Suppressor macrophage (primary cell): ENCODE results near the gene TAS2R30.

ENCODE experiments used
- DNase-seq, 4 experiments: peaks; one replicate each; pipeline ENCODE4 v3.0.0-alpha.2; 2020 to 2022
- total RNA-seq, 17 experiments: gene quantifications; one replicate each; lab custom pipeline; 2026; ENCODE audit warnings: mixed read lengths in 6 of 17, inconsistent platforms in 3 of 17; lab: John Stamatoyannopoulos, UW

The TAS2R30 gene
- total RNA-seq: 0.17 to 4.2 (median 1.5) reads per million in 17 experiments

DNA sequence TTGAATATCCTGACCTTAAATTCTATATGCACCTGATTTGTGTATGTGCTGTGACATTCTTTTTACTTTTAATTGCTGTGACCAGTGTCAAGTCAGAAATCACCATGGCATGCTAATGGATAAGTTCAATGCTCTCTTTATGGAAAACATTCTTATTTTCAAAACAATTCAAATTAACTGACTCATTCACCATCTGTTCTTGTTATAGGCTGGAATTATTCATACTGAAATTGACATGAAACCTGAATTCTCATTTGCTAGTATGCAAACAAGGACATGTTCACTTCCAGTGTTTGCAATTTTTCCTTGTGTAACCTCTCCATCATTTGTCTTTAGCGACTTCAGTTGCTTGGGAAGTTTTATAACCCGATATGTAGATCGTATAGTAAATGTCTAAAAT is at the start of gene TAS2R30:
TAS2R30 (minus strand) TSS at position 340 of the 400 bp plus-strand sequence. CDS start 400 bp downstream, outside the sequence.
- no peak for DNase-seq

DNA sequence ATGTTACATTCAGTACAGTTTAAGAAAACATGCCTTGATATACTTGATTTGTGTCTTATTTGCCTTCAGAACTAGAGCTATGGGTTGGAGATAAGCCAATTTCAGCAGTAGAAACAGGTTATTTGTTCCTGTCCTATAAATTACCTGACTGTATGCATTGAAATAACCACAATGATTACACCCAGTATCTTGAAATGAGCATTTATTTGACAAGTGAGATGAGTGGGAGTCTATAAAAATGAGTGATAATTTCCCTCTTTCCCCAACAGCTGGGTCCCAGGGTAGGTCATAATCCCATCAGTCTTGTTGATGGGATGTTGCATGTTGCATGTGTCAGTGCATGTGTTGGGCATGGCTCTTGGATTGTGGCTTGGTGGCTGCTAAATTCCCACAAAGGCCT is 48.6 kb upstream of the TAS2R30 start:
- DNase-seq: no peak

DNA sequence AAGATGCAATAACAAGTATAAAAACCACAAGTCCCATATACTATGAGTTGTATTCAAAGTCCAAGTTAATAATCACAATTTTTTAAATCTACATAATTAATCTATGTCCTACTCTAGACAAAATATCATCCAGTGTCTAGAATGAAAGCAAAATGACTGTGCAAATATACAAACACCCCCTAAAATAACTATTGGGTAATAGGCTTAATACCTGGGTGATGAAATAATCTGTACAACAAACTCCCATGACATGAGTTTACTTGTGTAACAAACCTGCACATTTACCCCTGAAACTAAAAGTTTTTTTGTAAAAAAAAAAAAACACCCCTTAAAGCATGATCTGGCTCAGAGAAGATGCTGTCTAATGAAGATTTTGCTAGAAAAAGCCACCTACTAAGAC is 48.1 kb upstream of the TAS2R30 start:
- no peak for DNase-seq

GRCh38 chr12:11178250-11178649 is 43.8 kb upstream of the TAS2R30 start:
- DNase-seq: no peak

DNA sequence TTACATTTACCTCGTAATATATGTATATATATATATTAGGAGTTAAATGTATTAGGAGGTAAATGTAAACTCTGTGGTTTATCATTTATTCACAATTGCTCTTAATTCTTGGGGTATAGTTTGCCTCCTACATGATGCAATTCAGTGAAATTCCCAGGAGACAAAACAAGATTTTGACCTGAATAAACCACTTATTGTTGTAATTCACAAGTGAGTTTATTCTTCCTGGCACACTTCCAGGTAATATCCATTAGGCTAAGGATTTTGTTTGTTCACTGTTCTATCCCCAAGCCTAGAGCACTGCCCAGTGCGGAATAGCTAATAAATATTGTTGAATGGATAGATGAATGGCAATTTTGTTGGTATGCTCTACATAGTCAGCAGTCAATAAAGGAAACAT is 39.6 kb upstream of the TAS2R30 start:
- DNase-seq: no peak

DNA sequence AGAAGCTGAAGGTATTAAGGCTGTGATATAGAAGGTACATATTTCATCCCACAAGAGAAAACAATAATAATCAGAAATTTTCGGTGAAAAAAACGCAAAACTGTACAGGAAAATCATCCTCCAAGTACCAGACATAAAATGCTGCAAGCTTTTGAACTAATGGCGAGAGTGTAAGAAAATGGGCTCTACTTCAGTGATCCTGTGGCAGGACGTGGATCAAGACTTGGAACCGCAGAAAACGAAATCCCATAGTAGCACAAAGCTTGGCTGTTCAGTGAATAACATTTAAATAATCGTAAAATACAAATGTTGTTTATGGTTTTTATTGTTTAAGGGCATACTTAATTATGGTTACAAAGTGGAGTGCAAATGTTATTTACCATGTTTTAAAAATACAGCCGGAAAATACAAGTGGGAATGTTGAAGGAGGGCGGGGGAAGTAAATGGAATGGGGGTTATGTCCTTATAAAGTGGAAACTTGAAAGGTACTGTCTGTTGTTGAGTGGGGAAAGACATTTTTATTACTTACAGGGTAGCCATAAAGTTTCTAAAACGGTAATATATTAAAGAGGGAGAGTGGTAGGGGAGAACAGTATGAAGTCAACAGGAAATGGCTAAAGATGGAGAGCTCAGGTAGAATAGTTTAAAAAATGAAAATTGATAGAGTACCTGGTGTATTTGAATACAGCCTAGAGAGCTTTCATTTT is 37.7 kb upstream of the TAS2R30 start:
- peak; percentile 1 to 33 (median 3) for DNase-seq

GRCh38 chr12:11171145-11171968 is 36.9 kb upstream of the TAS2R30 start, which contains the start of gene SMIM10L1:
Gene SMIM10L1, plus strand, starts transcription at chr12:11171194. Its CDS starts 163 bp downstream, at chr12:11171357.
- DNase-seq: peak; percentile 95 to 99 (median 97)

GRCh38 chr12:11170810-11171144 is 36.3 kb upstream of the TAS2R30 start:
- DNase-seq: no peak

DNA sequence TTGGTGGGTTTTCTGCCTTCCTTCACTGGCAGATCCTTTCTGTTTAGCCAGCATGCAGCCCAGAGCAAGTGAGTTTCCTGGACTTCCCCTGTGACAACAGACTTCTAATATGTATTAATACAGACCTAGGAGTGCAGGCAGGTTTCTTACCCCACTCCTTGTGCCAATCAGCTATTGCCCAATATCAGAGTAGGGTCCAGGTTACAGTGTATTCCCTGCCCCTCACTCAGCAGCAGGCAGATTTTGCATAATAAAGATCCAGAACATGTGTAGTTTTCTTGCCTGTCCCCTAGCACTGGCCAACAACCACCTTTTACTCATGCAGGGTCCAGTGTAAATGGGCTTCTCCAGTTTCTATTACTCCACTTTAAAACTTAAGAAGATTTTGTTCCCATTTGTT is 31.9 kb upstream of the TAS2R30 start:
- no peak for DNase-seq

DNA sequence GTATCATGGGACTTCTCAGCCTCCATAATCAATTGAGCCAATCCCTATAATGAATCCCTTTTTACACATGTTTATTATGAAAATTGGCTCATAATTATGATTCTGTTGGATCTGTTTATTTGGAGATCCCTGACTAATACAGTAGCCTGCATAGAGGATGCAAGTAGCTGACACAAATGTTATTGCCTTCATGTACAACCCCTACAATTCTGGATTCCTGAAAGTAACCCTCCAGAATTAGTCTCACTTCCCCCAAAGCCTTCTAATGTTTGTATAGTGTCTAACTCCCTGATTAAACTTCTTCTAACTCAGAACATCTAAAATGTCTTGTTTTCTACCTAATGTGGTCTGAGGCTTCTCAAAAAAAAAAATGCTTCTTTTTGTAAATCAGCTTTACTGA is 29.9 kb upstream of the TAS2R30 start:
- peak in 1 of 4 experiments; percentile 4 for DNase-seq

DNA sequence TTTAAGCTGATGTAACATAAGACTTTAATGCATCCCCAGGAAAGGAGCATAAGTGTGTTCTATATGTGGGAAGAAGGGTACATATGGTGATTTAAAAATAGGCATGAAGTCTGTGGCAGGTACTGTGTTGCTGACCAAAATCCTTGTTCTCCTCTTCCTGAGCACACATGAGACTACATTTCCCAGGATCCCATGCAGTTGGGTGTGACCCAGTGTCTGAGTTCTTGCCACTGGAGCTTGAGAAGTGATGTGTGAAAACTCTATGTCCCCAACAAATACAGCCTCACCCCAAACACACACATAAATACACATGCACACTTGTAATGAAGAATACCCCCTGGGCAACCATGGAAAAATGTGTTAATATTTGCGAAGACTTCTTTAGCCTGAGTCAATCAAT is 28.1 kb upstream of the TAS2R30 start:
- DNase-seq: no peak

DNA sequence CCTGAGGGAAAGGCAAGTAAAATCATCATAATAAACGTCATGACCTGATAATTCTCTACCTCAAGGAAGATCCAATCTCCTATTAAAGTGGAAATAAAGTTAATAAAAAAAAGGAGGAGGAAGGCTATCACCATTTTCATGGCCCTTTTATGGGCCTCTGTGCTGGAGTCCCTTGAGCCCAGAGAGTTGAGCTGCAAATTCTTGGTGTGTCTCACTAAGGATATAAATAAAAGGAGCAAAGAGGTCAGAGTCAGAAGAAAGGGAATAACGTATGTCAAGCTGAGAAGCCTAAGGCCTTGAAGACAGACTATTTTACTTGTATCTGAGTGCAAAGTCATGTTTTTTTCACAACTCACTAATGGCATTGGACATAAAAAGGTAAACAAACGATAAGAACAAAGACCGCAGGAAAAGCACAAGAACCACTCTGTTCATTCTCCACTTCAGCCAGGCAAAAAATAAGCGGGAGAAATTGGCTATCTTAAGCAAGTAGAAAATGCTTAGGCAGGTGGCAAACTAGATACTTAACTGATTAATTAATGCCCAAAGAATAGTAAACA is 24.5 kb upstream of the TAS2R30 start:
- DNase-seq: no peak

DNA sequence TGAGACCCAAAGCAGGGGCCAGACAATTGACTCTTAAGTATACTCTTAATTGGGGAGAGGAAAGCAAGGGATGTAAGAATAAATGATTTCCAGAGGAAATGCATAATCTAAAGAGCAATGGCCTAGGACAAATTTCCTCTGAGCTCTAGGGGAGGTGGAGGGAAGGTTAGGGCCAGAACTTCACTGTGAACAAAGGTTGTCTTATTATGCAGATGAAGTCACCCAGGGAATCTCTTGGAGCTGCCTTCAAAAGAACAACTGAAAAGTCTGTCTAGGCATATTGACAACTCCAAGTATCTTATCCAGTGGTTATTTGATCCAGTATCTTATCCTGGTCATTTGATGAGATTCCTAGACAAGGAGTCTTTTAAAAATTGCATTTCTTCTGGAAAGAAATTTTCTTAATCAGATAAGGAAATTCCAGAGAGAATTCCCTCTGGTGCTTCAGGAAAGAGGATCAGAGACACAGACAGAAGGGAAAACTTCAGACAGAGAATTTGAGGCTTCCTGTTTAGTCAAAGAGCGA is 20.0 kb upstream of the TAS2R30 start:
- DNase-seq: no peak

GRCh38 chr12:11152725-11153124 is 18.3 kb upstream of the TAS2R30 start:
- no peak for DNase-seq

DNA sequence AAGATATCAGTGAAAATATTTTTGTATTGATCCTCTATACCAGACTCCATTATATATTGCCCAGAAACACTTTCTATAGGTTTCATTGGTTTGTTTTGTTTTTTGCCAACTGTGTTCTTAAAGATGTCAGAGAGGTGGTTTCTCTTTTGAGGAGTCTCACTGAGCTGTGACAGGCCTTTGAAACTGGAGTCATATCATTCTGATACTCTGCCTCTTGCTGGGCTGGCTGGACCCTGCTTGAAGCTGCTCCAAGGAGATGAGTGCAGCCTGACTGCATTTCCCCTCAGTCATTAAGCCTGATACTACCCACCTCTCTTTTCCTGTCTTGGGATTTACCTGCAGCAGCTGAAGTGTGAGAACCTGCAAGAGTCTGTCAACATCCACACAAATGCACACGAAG is 16.4 kb upstream of the TAS2R30 start:
- no peak for DNase-seq

DNA sequence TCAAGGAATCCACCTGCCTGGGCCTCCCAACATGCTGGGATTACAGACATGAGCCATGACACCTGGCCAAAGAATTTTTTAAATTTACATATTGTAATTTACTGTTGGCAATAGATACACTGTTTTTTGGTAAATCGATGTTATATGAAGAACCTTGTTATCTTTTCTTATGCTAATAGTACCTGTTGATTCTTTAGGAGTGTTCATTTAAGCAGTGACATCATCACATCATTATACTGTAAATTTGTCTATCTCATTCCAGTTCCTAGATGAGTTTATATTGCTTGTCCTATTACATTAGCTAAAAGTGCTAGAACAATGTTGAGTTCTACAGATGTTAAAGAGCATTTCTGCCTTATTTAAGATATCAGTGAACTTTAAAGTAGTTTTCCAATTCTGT is 13.0 kb upstream of the TAS2R30 start:
- no peak for DNase-seq

DNA sequence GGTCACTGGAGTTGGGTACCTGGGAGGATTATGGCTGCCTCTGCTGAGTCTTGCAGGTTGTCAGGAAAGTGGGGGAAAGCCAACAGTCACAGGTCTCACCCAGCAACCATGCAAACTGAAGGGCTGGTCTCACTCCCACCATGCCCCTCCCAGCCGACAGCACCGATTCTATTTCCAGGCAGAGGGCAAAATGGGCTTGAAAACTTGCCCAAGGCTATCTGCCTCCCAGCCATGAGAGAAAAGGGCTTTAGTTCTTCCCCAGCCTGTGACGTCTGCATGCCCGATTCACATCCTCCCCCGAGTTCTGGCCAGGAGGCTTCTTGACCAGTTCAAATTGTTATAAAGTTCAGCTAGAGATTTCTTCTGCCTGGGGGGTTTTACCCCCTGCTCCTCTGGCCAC is 9.9 kb upstream of the TAS2R30 start:
- no peak for DNase-seq

- DNase-seq: no peak
Observed at GRCh38 chr12:11143352-11143751, 8.9 kb upstream of the TAS2R30 start.

DNA sequence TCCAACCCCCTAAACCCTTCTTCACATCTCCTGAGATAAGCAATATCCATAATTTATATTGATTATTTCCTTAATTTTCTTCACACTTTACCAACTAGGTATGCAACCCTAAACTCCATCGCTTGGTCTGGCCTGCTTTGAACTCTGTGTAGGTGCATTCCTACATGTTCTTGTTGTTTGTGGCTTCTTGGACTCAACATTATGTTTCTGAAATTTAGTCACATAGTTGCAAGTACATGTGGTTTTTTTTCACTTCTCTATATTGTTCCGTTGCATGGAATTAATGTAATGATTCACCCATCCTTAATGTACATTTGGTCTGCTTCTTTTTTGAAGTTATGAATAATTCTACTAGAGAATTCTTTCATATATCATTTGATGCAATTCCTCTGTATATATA is 1.6 kb upstream of the TAS2R30 start:
- peak in 1 of 4 experiments; percentile 21 for DNase-seq

DNA sequence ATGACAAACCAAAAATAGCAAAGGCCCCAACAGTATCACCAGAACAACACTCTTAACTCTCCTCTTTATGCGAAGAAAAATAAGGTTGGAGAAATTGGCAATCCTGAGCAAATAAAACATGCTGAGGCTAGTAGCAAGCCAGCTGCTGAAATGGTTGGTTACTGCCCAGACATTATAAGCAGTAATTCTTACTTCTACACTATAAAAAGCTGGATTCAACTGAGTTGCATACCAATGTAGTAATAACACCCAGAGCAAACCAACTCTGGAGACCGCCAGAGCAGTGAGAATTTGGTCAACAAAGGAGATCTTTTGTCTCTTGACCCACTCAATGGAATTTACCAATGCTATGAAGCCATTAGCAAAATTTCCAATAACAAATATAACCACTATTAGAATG is 628 bp downstream of the TAS2R30 start:
- DNase-seq: no peak

DNA sequence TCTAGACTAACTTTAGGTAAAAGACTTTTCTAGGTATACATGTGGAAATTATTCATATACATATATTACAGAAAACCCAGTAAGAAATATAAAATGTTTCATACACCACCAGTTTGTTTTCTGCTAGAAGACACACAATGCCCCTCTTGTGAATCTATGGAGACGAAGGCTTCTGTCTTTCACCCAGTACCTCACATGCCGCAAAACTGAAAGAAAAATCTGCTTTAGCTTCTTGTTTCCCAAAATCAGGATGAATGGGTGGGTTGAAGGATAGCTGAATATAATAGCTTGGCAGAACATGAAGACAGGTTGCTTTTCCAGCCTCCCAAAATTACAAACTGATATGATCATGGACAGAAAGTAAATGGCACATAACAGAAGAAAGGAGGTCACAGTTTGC is 1.3 kb downstream of the TAS2R30 start:
- DNase-seq: no peak

DNA sequence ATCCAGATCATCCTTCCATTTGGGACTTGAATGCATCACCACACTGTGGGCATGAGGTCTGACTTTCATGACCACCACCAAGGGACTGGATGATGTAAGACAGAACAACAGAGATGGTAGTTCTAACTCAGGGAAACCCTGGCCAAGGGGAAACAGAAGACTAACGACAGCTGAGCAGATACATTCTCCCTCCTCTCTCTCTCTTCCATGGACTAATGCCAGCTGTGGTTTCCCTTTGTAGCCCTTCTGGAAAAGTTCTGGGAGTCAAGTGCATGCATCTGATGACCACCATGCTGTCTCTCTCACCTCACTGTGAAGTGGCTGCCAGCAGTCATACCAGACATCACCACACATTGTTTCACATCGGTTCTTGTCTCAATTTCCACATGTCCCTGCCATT is 3.4 kb downstream of the TAS2R30 start:
- DNase-seq: no peak

GRCh38 chr12:11130382-11130781 is 4.1 kb downstream of the TAS2R30 start:
- no peak for DNase-seq
